SK-N-SH (cell line): Measurements from ENCODE around the gene JMJD4. TPM values are rescaled to one million over a fixed set of nuclear protein-coding genes. Genes with fewer than 3 reads are reported as not detected.

Experiments used
- CTCF ChIA-PET: fragments of 300-600, 350-600 bp; formaldehyde crosslinking; extraction: SDS; loops from one replicate; lab custom pipeline; 2021; lab: Yijun Ruan, JAX
- POLR2A ChIA-PET: fragments of 350-600 bp; sonication (Branson Sonifier 250); formaldehyde crosslinking; extraction: SDS; loops from one replicate; lab custom pipeline; 2020; ENCODE audit warnings: antibody characterized with exemption, inconsistent platforms; lab: Yijun Ruan, JAX
- DNase-seq: peaks from one replicate; pipeline ENCODE4 v3.0.0; 2012
- H2AFZ ChIP-seq: fragments of 200-600 bp; sonication (generic); 2 replicates; pipeline ENCODE4 v1.8.1; 2016; ENCODE audit warnings: antibody characterized with exemption, mild to moderate bottlenecking, low read depth
- H3F3A ChIP-seq: fragments of 200-600 bp; sonication (generic); replicated peaks from 2 replicates; pipeline ENCODE3; 2016; ENCODE audit warnings: antibody characterized with exemption, mild to moderate bottlenecking; ENCODE audit not compliant: insufficient read depth
- H3K27ac ChIP-seq, 2 experiments: fragments of 200-500 bp in 1 of 2; fragments of 200-600 bp in 1 of 2; sonication (Bioruptor generic) in 1 of 2; sonication (generic), shearing (Covaris generic) in 1 of 2; 2 replicates each; pipeline versions ENCODE4 v1.5.1 to v1.6.1; 2014 to 2016; ENCODE audit warnings: low read depth in 2 of 2, inconsistent platforms in 1 of 2, low read length in 1 of 2, mild to moderate bottlenecking in 1 of 2, mixed read lengths in 1 of 2
- H3K27me3 ChIP-seq: fragments of 200-600 bp; sonication (generic), shearing (Covaris generic); 2 replicates; pipeline ENCODE4 v1.6.1; 2016; ENCODE audit warnings: mixed run types; ENCODE audit not compliant: insufficient read depth
- H3K36me3 ChIP-seq, 2 experiments: fragments of 200-500 bp in 1 of 2; fragments of 200-600 bp in 1 of 2; sonication (Bioruptor generic) in 1 of 2; sonication (generic) in 1 of 2; replicated peaks in 1 of 2; 2 replicates each; pipeline versions ENCODE3 to v1.5.1; 2014 to 2016; ENCODE audit warnings: low read length in 1 of 2, mild to moderate bottlenecking in 1 of 2; ENCODE audit not compliant: insufficient read depth in 2 of 2, control insufficient read depth in 1 of 2
- H3K4me1 ChIP-seq, 2 experiments: fragments of 200-500 bp in 1 of 2; fragments of 200-600 bp in 1 of 2; sonication (Bioruptor generic) in 1 of 2; sonication (generic), shearing (Covaris generic) in 1 of 2; 2 replicates each; pipeline versions ENCODE4 v1.5.1 to v1.6.1; 2014 to 2016; ENCODE audit warnings: low read depth in 1 of 2, low read length in 1 of 2, mixed run types in 1 of 2; ENCODE audit not compliant: insufficient read depth in 2 of 2, control insufficient read depth in 1 of 2
- H3K4me2 ChIP-seq: fragments of 200-600 bp; sonication (generic), shearing (Covaris generic); 2 replicates; pipeline ENCODE4 v1.6.1; 2017; ENCODE audit warnings: mixed run types
- H3K4me3 ChIP-seq, 2 experiments: fragments of 200-500 bp in 1 of 2; fragments of 200-600 bp in 1 of 2; sonication (Bioruptor generic) in 1 of 2; sonication (generic), shearing (Covaris generic) in 1 of 2; 2 replicates each; pipeline versions ENCODE4 v1.5.1 to v1.8.1; 2014 to 2016; ENCODE audit warnings: low read depth in 2 of 2, inconsistent platforms in 1 of 2, low read length in 1 of 2, mild to moderate bottlenecking in 1 of 2, mixed read lengths in 1 of 2, moderate library complexity in 1 of 2
- H3K79me2 ChIP-seq: fragments of 200-600 bp; sonication (generic); 2 replicates; pipeline ENCODE4 v1.8.1; 2017; ENCODE audit warnings: mild to moderate bottlenecking; ENCODE audit not compliant: insufficient read depth
- H3K9ac ChIP-seq: fragments of 200-600 bp; sonication (generic); 2 replicates; pipeline ENCODE4 v1.6.1; 2017; ENCODE audit warnings: mixed run types
- H3K9me2 ChIP-seq: fragments of 200-600 bp; sonication (generic); 2 replicates; pipeline ENCODE4 v1.6.1; 2017; ENCODE audit warnings: mixed run types
- H3K9me3 ChIP-seq: fragments of 200-600 bp; sonication (generic); 2 replicates; pipeline ENCODE4 v1.6.1; 2017; ENCODE audit warnings: mixed run types, mild to moderate bottlenecking, moderate library complexity
- H4K20me1 ChIP-seq: fragments of 200-600 bp; sonication (generic); 2 replicates; pipeline ENCODE4 v1.6.1; 2017; ENCODE audit warnings: mild to moderate bottlenecking, mixed run types; ENCODE audit not compliant: insufficient read depth
- ELF1 ChIP-seq: IDR thresholded peaks from 2 replicates; pipeline ENCODE4 v1.4.0; 2012
- EP300 ChIP-seq, 2 experiments: IDR thresholded peaks; 2 replicates each; pipeline versions ENCODE4 v1.4.0 to v1.6.1; 2012; ENCODE audit warnings: borderline replicate concordance in 1 of 2, low read depth in 1 of 2, low read length in 1 of 2
- EZH2phosphoT487 ChIP-seq: fragments of 200-600 bp; sonication (generic); IDR thresholded peaks from 2 replicates; pipeline ENCODE4 v1.6.1; 2017; ENCODE audit warnings: low read depth, mixed run types, mild to moderate bottlenecking, antibody characterized with exemption, moderate library complexity, borderline replicate concordance
- FOSL2 ChIP-seq: IDR thresholded peaks from 2 replicates; pipeline ENCODE4 v1.4.0; 2012; ENCODE audit warnings: low read depth, mild to moderate bottlenecking, moderate library complexity, borderline replicate concordance
- FOXJ3 ChIP-seq: sonication (generic); formaldehyde crosslinking; IDR thresholded peaks from 2 replicates; pipeline ENCODE4 v1.5.1; 2020; ENCODE audit warnings: mild to moderate bottlenecking, missing genetic modification reagents
- FOXM1 ChIP-seq: IDR thresholded peaks from 2 replicates; pipeline ENCODE4 v1.4.0; 2012; ENCODE audit warnings: low read depth, mild to moderate bottlenecking
- GATA2 ChIP-seq: sonication (generic); formaldehyde crosslinking; IDR thresholded peaks from 2 replicates; pipeline ENCODE4 v1.5.0; 2020; ENCODE audit warnings: mild to moderate bottlenecking, missing genetic modification reagents
- JUND ChIP-seq: IDR thresholded peaks from 2 replicates; pipeline ENCODE4 v1.4.0; 2012
- NFIC ChIP-seq: IDR thresholded peaks from 2 replicates; pipeline ENCODE4 v1.4.0; 2012; ENCODE audit warnings: borderline replicate concordance
- NRF1 ChIP-seq: IDR thresholded peaks from 2 replicates; pipeline ENCODE4 v1.6.1; 2012; ENCODE audit warnings: low read depth, mild to moderate bottlenecking, low read length
- PBX3 ChIP-seq: IDR thresholded peaks from 2 replicates; pipeline ENCODE4; 2012
- RAD21 ChIP-seq: IDR thresholded peaks from 2 replicates; pipeline ENCODE4 v1.6.1; 2012; ENCODE audit warnings: mild to moderate bottlenecking, low read length
- REST ChIP-seq: IDR thresholded peaks from 2 replicates; pipeline ENCODE4 v1.6.1; 2012; ENCODE audit warnings: mild to moderate bottlenecking, low read depth, low read length, moderate library complexity
- RFX5 ChIP-seq: IDR thresholded peaks from 2 replicates; pipeline ENCODE4 v1.6.1; 2012; ENCODE audit warnings: mild to moderate bottlenecking, improper control_type of control experiment, low read length
- SIN3A ChIP-seq: IDR thresholded peaks from 2 replicates; pipeline ENCODE4 v1.6.1; 2012; ENCODE audit warnings: low read depth, mild to moderate bottlenecking, low read length, moderate library complexity, borderline replicate concordance
- TCF12 ChIP-seq: IDR thresholded peaks from 2 replicates; pipeline ENCODE4 v1.4.0; 2012
- USF1 ChIP-seq: IDR thresholded peaks from 2 replicates; pipeline ENCODE4 v1.4.0; 2012; ENCODE audit warnings: low read depth, borderline replicate concordance
- USF2 ChIP-seq: fragments of 150-350 bp; IDR thresholded peaks from 2 replicates; pipeline ENCODE4 v1.6.1; 2017; ENCODE audit warnings: antibody characterized with exemption, low read length, low read depth, borderline replicate concordance
- WGBS: methylation state at CpG from one replicate; pipeline ENCODE4 v1.1.6; 2017; ENCODE audit warnings: low lambda C conversion rate; 5-methylcytosine and 5-hydroxymethylcytosine counted together
- polyA plus RNA-seq, 3 experiments: library from polyadenylated mRNA; depleted of rRNA; stranded (reverse); fragments of >200 nt; gene quantifications; 2 replicates each; pipeline ENCODE4 v1.2.3, GENCODE V29; 2012

The JMJD4 gene
- polyA plus RNA-seq, 1 of the 3 experiments (the other 2 are of a cell fraction) = 15.0 TPM

GRCh38 chr1:227778401-227778947, 43.4 kb upstream of the JMJD4 start:
- peaks cover 0 to 27% of the 10 kb centered on the region in 2 experiments for H3K36me3 ChIP-seq
- no peaks in the 10 kb centered on the region for H3K9me2 ChIP-seq
- POLR2A ChIA-PET = no interaction called here
- peak overlapping the region in 1 of 2 experiments; percentile 38; a peak in 2 of 4 replicates for H3K27ac ChIP-seq
- H3K4me3 ChIP-seq = no peak overlapping the region
- H3K4me2 ChIP-seq = 0 out of 2 replicates have a peak overlapping the region, but pooled peaks have one; percentile 42
- no peak for TF ChIP-seq SIN3A
- peak; percentile 61; the same call in 1 of the 2 replicates for TF ChIP-seq FOSL2
- peak; percentile 45; the same call in 1 of the 2 replicates for TF ChIP-seq JUND
- TF ChIP-seq PBX3 = peak; percentile 53; the same call in 1 of the 2 replicates
- TF ChIP-seq NRF1 = no peak
- no peak for TF ChIP-seq EZH2phosphoT487
- no peak for TF ChIP-seq REST
- no peak for TF ChIP-seq ELF1
- no peak for TF ChIP-seq FOXJ3 (CRISPR knock-in tag)
- TF ChIP-seq USF1 = no peak
- TF ChIP-seq EP300 (IDR thresholded peaks at IDR 0.05; ENCODE audit: borderline replicate concordance in 1 of 2, low read depth in 1 of 2, low read length in 1 of 2) = 0 out of 4 replicates have a peak, but pooled peaks of 1 of the 2 experiments have one; percentile 24
- no peak for TF ChIP-seq GATA2 (CRISPR knock-in tag)
- TF ChIP-seq USF2 = no peak
- peak; percentile 78 for TF ChIP-seq TCF12
- TF ChIP-seq RFX5 = no peak
- TF ChIP-seq NFIC = peak; percentile 69
- no peak for TF ChIP-seq FOXM1
- TF ChIP-seq RAD21 = no peak
- no peaks in the 10 kb centered on the region for H3K9me3 ChIP-seq
- no peak for DNase-seq
- H4K20me1 ChIP-seq = no peaks in the 10 kb centered on the region
- H3K4me1 ChIP-seq = peaks cover 3 to 16% of the 10 kb centered on the region in 2 experiments; a peak in 3 of 4 replicates
- CTCF ChIA-PET = interaction anchor here (0.7 to 2.7 kb wide), 3 partner anchors 16 to 170 kb away, joined by 3 to 12 read pairs (median 3); partner anchors contain the start of gene WNT9A
- H3F3A ChIP-seq = peaks cover 20% of the 10 kb centered on the region
- H3K9ac ChIP-seq = no peak overlapping the region
- H3K79me2 ChIP-seq = no peaks in the 10 kb centered on the region
- 56% methylated on average over 4 of the region's 8 CpGs for WGBS
- H2AFZ ChIP-seq = no peak overlapping the region
- no peaks in the 10 kb centered on the region for H3K27me3 ChIP-seq
